OCI-LY3 (cell line): ENCODE results near the gene SKIDA1.
A peak's percentile ranks its signal among the peaks of the same experiment; 100 is the strongest.

ENCODE experiments used
- H2AFZ ChIP-seq: fragments of 200-600, 300-600 bp; shearing (Covaris generic); 2 replicates; pipeline ENCODE4 v1.6.0; 2014; ENCODE audit warnings: antibody characterized with exemption, low read depth, low read length
- H3K27ac ChIP-seq: fragments of 200-600, 300-600 bp; sonication (generic); 2 replicates; pipeline ENCODE4 v1.5.1; 2014; ENCODE audit warnings: mild to moderate bottlenecking, low read length, moderate library complexity, mixed read lengths
- H3K27me3 ChIP-seq: fragments of 200-600, 300-600 bp; sonication (generic); 2 replicates; pipeline ENCODE4 v1.6.1; 2014; ENCODE audit warnings: low read depth, low read length, mixed read lengths
- H3K36me3 ChIP-seq: fragments of 200-600, 300-600 bp; sonication (generic); replicated peaks from 2 replicates; pipeline ENCODE3; 2014; ENCODE audit warnings: low read depth, low read length, mixed read lengths
- H3K4me1 ChIP-seq: fragments of 300-600, 200-600 bp; sonication (generic); 2 replicates; pipeline ENCODE4 v1.6.1; 2014; ENCODE audit warnings: low read length, mixed read lengths
- H3K4me2 ChIP-seq: fragments of 200-600, 300-600 bp; sonication (generic); 2 replicates; pipeline ENCODE4 v1.6.1; 2014; ENCODE audit warnings: low read length, mixed read lengths
- H3K4me3 ChIP-seq: fragments of 300-600, 200-600 bp; sonication (generic); 2 replicates; pipeline ENCODE4 v1.5.1; 2014; ENCODE audit warnings: antibody characterized with exemption, mild to moderate bottlenecking, low read length, moderate library complexity
- H3K79me2 ChIP-seq: fragments of 300-600, 200-600 bp; shearing (Covaris generic); 2 replicates; pipeline ENCODE4 v1.6.1; 2014; ENCODE audit warnings: mild to moderate bottlenecking, low read length, mixed read lengths
- H3K9ac ChIP-seq: fragments of 300-600, 200-600 bp; shearing (Covaris generic); 2 replicates; pipeline ENCODE4 v1.6.0; 2014; ENCODE audit warnings: mild to moderate bottlenecking, low read length, moderate library complexity
- H3K9me3 ChIP-seq: fragments of 200-600, 300-600 bp; shearing (Covaris generic); 2 replicates; pipeline ENCODE4 v1.6.1; 2014; ENCODE audit warnings: low read length, mixed read lengths; ENCODE audit not compliant: insufficient read depth
- H4K20me1 ChIP-seq: fragments of 200-600, 300-600 bp; sonication (generic); 2 replicates; pipeline ENCODE4 v1.6.1; 2016; ENCODE audit warnings: low read length, mixed read lengths; ENCODE audit not compliant: insufficient read depth
- EZH2phosphoT487 ChIP-seq: fragments of 200-600 bp; shearing (Covaris generic); IDR thresholded peaks from 2 replicates; pipeline ENCODE4 v1.6.1; 2018; ENCODE audit warnings: antibody characterized with exemption, mixed run types, low read depth
- TF ChIP-seq, protein P1 (sequence below): fragments of 200-600, 300-600 bp; sonication (generic); IDR thresholded peaks from 2 replicates; pipeline ENCODE4 v1.5.1; 2014; ENCODE audit warnings: antibody characterized with exemption, low read length, low read depth

The SKIDA1 gene

DNA sequence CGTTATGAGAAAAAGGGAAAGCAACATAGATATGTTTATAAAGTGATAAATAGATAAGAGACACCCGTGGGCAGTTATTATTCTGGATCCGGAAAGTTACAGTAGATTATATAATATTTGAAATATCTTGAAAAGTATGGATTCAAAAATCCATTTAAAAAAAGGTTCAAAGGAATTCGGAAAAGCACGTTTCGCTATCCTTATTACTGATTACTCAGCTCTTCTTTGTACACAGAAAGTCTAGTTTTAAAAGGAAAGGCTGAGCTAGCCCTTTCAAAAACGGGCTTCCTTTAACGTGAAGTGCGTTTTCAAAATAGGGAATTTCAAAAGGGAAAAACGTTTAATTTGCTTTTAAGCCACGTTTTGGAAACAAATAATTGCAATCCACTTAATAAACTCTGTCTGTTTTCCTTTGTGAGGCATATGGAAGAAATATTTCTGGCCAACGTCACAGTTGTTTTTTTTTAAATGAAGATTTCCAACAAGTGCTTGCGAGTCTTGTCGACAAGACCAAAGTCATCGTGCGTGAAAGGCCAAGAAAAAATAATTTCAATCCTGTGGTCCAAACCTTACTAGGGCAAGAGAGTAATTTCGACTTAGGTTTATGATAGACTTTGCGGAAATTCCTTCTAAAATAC, 2.2 kb upstream of the SKIDA1 start:
- no peaks in the 10 kb centered on the region for H4K20me1 ChIP-seq
- peak overlapping the region; percentile 89 for H3K4me3 ChIP-seq
- H3K79me2 ChIP-seq, result no peaks in the 10 kb centered on the region
- no peaks in the 10 kb centered on the region for H3K36me3 ChIP-seq
- H3K4me2 ChIP-seq, result peak overlapping the region; percentile 100
- no peaks in the 10 kb centered on the region for H3K9me3 ChIP-seq
- no peak overlapping the region for H3K27ac ChIP-seq
- TF ChIP-seq EZH2phosphoT487, result no peak
- TF ChIP-seq, protein P1, sequence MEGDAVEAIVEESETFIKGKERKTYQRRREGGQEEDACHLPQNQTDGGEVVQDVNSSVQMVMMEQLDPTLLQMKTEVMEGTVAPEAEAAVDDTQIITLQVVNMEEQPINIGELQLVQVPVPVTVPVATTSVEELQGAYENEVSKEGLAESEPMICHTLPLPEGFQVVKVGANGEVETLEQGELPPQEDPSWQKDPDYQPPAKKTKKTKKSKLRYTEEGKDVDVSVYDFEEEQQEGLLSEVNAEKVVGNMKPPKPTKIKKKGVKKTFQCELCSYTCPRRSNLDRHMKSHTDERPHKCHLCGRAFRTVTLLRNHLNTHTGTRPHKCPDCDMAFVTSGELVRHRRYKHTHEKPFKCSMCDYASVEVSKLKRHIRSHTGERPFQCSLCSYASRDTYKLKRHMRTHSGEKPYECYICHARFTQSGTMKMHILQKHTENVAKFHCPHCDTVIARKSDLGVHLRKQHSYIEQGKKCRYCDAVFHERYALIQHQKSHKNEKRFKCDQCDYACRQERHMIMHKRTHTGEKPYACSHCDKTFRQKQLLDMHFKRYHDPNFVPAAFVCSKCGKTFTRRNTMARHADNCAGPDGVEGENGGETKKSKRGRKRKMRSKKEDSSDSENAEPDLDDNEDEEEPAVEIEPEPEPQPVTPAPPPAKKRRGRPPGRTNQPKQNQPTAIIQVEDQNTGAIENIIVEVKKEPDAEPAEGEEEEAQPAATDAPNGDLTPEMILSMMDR, result no peak
- H3K9ac ChIP-seq, result peak overlapping the region; percentile 81
- H3K4me1 ChIP-seq, result peaks cover 7% of the 10 kb centered on the region; the same call in 1 of the 2 replicates
- peaks cover 22% of the 10 kb centered on the region for H3K27me3 ChIP-seq
- peak overlapping the region; percentile 19; the same call in 1 of the 2 replicates for H2AFZ ChIP-seq

DNA sequence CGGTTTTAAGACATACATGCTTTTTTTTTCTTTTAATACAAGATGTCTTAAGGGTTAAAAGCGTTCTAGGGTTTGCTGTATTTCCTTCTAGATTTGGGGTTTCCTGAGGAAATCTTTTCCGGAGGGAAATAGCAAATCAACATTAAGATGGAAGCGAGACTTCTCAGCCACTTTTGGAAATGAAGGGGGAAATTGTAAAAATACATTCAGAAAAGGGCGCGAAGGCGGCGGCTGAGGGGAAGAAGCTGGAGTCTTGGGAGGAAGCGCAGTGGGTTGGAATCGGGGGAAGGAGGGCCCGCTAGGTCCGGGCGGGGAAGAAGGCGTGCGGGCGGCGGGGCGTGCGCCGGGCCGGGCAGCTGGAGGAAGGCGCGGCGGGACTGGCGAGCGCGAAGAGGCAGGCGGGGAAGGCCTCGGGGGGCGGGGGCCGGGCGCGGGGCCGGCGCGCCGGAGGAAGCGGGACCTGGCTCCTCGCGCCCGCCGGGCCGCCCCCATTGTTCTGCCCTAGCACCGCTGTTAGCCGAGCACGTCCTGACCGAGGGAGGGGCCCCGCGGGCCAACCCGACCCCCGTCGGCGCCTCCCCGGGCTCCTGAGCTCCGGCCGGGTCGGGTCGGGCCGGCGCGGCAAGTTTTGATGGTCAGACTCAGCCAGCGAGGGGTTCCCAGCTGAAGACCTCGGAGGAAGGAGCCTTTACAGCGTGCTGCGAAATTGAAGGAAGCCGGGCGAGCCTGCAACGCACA, 1.5 kb upstream of the SKIDA1 start:
- H3K79me2 ChIP-seq, result no peaks in the 10 kb centered on the region
- no peaks in the 10 kb centered on the region for H3K9me3 ChIP-seq
- peaks cover 5% of the 10 kb centered on the region; the same call in 1 of the 2 replicates for H3K4me1 ChIP-seq
- peaks cover 22% of the 10 kb centered on the region for H3K27me3 ChIP-seq
- peak overlapping the region; percentile 61 for H3K27ac ChIP-seq
- H3K36me3 ChIP-seq, result no peaks in the 10 kb centered on the region
- no peaks in the 10 kb centered on the region for H4K20me1 ChIP-seq
- H3K4me2 ChIP-seq, result peak overlapping the region; percentile 100
- peak overlapping the region; percentile 89 for H3K4me3 ChIP-seq
- peak overlapping the region; percentile 89 for H2AFZ ChIP-seq
- TF ChIP-seq EZH2phosphoT487, result no peak
- TF ChIP-seq, protein P1, result no peak
- peak overlapping the region; percentile 81 for H3K9ac ChIP-seq

GRCh38 chr10:21526188-21526859, 842 bp upstream of the SKIDA1 start:
- peak overlapping the region; percentile 61 for H3K27ac ChIP-seq

More at GRCh38 chr10:21526188-21526859, 842 bp upstream of the SKIDA1 start:
- Histone ChIP-seq H2AFZ (peak overlapping the region; percentile 89), H3K36me3 (no peaks in the 10 kb centered on the region), H3K4me2 (peak overlapping the region; percentile 100), H3K4me3 (peak overlapping the region; percentile 89), H3K27me3 (peaks cover 22% of the 10 kb centered on the region), H3K4me1 (peaks cover 5% of the 10 kb centered on the region; the same call in 1 of the 2 replicates), H3K9me3 (no peaks in the 10 kb centered on the region), H3K9ac (peak overlapping the region; percentile 81), H4K20me1 (no peaks in the 10 kb centered on the region), H3K79me2 (no peaks in the 10 kb centered on the region)
- TF ChIP-seq, protein P1, result no peak
- no peak for TF ChIP-seq EZH2phosphoT487
